Superior temporal gyrus (tissue), 1 donor: ENCODE measurements around the gene JMJD8.

ENCODE experiments used
- DNase-seq: peaks from one replicate; pipeline ENCODE4 v3.0.0-alpha.2; 2016; ENCODE audit errors: extremely low spot score

Gene JMJD8

GRCh38 chr16:709566-710499 is 25.7 kb upstream of the JMJD8 start:
- DNase-seq: peak; percentile 92

DNA sequence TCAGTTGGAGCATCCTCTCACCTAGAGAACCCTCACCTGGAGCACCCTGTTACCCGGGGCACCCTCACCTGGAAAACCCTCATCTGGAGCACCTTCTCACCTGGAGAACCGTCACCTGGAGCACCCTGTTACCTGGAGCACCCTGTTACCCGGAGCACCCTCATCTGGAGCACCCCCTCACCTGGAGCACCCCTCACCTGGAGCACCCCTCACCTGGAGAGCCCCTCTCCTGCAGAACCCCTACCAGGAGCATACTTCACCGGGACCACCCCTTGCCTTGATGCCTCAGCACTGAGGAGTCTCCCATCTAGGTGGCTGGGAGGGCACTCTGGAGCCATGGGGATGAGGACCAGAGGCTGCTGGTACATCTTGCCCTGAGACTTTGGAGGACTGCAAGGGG is 24.8 kb upstream of the JMJD8 start:
- DNase-seq: no peak

DNA sequence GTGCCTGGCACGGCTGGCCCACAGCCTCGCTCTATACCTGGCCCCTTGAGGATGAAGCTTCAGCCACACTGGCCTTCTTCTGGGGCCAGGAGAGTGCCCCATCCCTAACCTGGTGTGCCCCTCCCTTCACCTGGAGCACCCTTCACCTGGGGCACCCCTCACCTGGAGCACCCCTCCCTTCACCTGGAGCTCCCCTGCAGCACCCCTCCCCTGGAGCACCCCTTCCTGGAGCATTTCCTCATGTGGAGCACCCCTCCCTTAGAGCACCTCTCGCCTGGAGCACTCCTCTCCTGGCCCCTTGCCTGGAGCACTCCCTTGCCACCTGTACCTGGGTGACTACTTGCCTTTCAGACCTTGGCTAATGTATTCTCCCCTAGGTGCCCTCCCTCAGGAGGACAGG is 23.9 kb upstream of the JMJD8 start:
- no peak for DNase-seq

- DNase-seq: no peak
Measured at GRCh38 chr16:707062-707538, 23.0 kb upstream of the JMJD8 start.

DNA sequence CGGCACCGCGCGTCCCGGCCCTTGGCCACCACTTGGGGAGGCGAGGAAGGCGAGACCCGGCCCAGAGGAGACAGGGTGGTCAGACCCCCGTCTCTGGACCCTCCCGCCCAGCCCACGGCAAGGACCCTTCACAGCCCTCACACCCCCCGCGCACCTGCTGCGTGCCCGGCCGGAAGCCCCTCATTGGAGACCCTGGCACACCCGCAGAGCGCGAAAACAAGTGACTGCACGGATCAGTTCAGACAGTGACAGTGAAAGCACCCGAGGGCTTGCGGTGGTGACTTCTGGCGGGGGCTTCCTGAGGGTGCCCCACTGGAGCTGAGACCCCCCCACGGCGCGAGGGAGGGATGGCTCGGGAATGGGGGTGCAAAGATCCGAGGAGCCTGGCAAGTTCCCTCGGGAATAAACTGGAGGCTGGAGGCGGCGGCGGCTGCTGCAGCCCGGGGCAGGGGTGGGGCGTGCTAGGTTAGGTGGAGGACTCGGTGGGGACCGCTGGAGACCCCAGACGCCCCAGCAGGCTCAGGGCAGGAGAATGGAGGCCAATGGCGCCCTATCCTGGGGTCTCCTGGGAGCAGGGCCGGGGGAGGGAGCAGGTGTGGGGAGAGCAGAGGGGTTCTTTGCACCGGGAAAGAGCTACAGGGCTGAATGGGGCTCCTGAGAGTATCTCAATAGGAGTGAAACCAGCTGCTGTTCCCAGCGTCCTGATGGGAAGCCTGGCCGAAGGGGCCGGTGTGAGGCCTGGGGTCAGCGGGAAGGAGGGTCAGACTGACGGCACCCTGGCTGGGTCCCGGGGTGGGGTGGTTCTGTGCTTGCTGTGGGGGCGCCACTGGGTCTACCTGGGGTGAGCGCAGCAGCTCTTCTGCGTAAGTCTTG is 22.3 kb upstream of the JMJD8 start:
- no peak for DNase-seq

DNA sequence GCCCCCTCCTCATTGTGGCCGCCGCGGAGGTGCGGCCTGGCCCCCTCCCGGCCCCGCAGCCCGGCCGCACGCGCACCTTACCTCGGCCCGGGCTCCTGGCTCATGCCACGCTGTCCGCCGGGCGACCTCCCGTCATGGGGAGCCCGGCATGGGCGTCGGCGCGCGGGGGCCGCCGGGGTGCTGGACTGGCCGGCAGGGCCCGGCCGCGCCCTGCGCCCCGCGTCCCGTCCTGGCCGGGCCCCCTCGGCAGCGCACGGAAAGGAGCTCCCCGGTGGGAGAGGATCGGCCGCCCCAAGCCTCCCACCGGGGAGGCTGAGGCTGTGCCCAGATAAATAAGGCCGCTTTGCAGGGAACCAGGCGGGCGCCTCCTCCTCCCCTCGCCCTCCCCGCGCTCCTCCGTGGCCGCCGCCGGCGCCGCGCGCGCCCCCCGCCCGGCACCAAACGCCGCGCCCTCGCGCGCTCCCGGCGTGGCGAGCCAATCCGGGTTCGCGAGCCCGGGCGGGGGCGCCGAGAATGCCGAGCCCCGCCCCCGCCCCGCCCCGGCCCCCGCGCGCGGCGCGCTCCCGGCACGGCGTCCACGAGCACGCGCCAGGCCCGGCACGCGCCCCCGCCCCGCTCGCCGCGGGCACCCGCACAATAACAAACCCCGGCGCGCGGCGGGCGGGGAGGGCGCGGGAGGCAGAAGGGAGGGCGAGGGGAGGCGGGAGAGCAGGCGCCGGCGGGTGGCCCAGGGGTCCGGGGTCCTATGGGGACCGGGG is 21.5 kb upstream of the JMJD8 start, which contains the start of gene FBXL16:
Gene FBXL16 (minus strand): TSS at position 371 of the 758 bp plus-strand sequence. CDS start 8,396 bp downstream, outside the sequence.
- DNase-seq: no peak

DNA sequence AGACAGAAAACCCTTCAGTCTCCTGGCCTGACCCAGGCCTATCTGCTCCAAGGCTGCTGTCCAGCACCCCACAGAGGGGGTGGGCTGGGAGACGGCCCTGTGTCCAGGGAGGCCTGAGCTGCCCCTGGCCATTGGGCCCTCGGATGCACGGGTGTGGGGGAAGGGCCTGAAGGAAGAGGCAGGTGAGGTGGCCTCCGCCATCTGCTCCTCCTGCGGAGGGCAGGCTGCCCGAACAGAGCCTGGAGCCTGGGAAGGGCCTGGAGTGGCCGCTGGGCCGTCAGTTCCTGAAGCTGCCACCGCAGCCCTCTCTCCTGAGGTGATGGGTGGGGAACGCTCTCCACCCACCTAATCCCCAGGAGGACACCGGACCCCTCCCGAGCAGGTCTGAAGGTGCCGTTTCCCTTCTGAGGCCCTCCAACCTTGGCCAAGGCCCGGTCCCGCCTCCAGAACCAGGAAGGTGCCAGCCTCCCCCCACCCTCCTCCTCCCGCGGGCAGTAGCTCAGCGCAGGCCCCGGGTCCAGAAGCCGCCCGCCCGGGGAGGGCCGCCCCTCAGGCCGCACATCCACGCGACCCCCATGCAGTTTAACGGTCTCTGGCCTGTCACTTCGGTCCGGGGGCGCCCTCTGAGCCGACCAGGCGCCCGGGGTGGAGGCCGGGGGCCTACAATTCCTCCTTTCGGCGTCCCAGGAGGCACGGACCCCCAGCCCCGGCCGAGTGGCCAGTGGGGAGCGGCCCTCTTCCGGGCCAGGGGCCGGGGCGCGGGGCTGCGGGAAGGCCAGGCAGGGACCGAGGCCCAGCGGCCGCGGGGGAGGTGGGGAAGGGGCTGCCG is 20.6 kb upstream of the JMJD8 start:
- no peak for DNase-seq

- DNase-seq: no peak
Measured at GRCh38 chr16:704047-704446, 19.9 kb upstream of the JMJD8 start.

- no peak for DNase-seq
Measured at GRCh38 chr16:703406-703805, 19.3 kb upstream of the JMJD8 start.

DNA sequence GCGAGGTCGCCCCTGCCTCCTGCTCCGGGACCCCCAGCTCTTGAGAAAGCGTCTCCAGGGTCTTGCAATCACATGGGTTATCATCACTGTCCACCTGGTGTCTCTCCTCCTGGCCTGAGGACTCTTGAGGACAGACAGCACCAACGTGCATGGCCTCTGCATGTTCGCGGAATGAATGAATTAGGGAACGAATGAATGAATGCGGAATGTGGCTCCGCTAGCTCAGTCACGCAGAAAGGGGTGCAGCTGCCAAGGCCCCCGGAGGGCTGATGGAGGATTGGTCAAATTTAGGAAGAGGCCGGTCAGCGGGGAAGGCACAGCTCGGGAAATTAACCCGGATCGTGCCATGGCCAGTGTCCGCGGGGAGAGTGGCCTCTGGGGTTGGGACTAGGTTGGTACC is 18.2 kb upstream of the JMJD8 start:
- DNase-seq: no peak

- no peak for DNase-seq
Measured at GRCh38 chr16:700684-701584, 16.8 kb upstream of the JMJD8 start.

DNA sequence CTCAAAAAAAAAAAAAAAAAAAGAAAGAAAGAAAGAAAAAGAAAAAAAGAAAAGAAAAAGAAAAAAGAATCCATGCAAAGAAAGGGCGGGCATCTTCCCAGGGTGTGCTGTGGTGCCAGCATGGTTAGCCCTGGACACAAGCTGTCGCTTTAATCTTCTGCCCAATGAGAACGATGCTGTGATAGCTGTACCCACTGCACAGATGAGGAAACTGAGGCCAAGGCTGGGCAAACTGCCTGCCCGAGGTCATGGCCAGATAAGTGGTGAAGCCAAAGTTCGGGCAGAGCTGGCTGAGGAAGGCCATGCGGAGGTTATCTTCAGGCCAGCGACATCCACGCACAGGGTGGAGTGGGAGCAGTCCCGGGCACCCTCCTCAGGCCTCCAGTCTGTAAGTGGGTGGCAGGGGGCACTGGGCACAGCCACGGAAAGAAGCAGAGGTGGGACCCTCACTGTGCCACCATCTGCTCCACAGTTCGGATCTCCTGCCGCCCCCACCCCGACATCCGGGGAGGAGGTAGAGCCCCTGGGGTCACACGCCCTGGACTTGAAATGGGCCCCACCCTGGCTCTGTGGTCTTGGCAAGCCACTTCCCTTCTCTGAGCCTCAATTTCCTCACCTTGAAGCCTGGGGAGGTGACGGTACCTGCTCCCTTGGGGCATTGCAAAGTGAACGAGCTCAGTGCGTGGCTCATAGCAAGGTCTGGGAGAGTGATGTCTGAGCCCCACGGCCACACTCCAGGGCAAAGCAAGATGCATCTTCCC is 15.0 kb upstream of the JMJD8 start:
- DNase-seq: no peak

- no peak for DNase-seq
Measured at GRCh38 chr16:695355-696089, 11.4 kb upstream of the JMJD8 start.

GRCh38 chr16:694863-695354 is 10.8 kb upstream of the JMJD8 start:
- no peak for DNase-seq

- DNase-seq: no peak
Measured at GRCh38 chr16:694187-694862, 10.2 kb upstream of the JMJD8 start.

GRCh38 chr16:693766-694165 is 9.6 kb upstream of the JMJD8 start:
- DNase-seq: no peak

DNA sequence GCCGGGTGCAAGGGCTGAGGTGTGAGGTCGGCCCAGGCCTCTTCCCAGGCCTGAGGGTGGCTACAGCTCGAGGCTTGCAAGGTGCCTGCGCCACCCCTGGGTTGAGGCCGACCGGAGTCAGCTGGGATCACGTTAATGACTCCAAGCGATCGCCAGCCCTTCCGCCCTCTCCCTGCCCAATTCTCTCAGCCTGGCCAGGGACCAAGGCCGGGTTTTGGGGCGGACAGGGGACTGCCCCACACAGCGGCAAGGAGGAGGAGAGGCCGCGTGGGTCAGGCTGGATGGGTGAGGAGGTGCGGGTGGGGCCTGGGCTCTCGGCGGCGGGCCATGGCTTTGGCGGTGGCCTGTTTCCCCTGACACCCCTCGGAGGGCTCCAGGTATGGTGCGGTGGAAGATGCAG is 9.2 kb upstream of the JMJD8 start:
- DNase-seq: no peak
